Dermis blood vessel endothelial cell (primary cell): ENCODE data around the gene RAB40C. TPM values are rescaled to one million over a fixed set of nuclear protein-coding genes. Genes with fewer than 3 reads are reported as not detected.
A peak's percentile ranks its signal among the peaks of the same experiment; 100 is the strongest.
"Not testable (repeated sequence)": the region's sequence is repeated elsewhere in the genome, so short reads cannot be mapped to it uniquely, and the experiment has no call there.

Experiments
- DNase-seq: peaks from one replicate; pipeline ENCODE4 v3.0.0; 2010
- total RNA-seq: library from RNA; depleted of rRNA; stranded (reverse); fragments of >200 nt; gene quantifications from 2 replicates; pipeline ENCODE4 v1.2.3, GENCODE V29; 2014

RAB40C gene
- total RNA-seq, 1 donor from 2014 or later, result 13.3 TPM

- DNase-seq, result no peak
Measured at GRCh38 chr16:591231-591630, 1.4 kb downstream of the RAB40C start.

- DNase-seq, result no peak
Measured at GRCh38 chr16:591892-592517, 2.1 kb downstream of the RAB40C start.

GRCh38 chr16:592518-593306 is 2.8 kb downstream of the RAB40C start:
- DNase-seq, result no peak

DNA sequence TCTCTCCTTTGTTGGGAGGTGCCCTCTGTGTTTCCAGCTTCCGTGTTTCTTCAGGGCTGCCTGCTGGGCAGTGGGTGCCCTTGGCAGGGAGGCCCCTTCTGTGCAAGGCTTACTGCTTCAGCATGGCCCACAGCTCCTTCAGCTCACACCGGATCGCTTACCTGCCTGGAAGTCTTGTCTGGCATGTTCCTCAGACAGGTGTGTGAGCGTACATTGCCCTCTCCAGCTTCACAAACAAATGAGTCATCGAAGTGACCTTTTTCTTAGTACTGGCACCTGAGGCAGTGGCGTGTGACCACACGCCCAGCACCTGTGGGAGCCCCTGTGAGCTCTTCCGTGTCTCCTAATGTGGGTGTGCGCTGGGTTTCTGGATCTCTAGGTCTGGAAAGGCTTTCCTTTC is 3.5 kb downstream of the RAB40C start:
- DNase-seq, result no peak

DNA sequence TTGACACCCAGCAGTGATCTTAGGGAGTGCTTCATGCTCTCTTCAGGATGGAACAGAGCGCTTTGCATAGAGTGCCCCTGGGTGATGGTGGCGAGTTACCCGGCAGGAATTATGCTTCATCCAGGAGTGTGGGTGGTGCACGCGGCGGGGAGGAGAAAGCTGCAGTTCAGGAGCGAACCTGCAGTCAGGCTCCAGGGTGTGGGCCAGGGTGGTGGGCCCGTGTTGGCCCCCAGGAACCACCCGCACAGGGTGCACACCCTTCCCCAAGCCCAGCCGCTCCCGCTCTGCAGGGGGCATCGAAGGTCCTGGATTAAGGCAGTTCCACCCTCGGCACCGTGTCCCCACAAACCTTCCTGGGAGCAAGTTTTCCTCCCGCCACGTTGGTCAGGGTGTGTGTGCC is 3.9 kb downstream of the RAB40C start:
- DNase-seq, result no peak

- DNase-seq, result no peak
Measured at GRCh38 chr16:595094-595528, 5.2 kb downstream of the RAB40C start.

DNA sequence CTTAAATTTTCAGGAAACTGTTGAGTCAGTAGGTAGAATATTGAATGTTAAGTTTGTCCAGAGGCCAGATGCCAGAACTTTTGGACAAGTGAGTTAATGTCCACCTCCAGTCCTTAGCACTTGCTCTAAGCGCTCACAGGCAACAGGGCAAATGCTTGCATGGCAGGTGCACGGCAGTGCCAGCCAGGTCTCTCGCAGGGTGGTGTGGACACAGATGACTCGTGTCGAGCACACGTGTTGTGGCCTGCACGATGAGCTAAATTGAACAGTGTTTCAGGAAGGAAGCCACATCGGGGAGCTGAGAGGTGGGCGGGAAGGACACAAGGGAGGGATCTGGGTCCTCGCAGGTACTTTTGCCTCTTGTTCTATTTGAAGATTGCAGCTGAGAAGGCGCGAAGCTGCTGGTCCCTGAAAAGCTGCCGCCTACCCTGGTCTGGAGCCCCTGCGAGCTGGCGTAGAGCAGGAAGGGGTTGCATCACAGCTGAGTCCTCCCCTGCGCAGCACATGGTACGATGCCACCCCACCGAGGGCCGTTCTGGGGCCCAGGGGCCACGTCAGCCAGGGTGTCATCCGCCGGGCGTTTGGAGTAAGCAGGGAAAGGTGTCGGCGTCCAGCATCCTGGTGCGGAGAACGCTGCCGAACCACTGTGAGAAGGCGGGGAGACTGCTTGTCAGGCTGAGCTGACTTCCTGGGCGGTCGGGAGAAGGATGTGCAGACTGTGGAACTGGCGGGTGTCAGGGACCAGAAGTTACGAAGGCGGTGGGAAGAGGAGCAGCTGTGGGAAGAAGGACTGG is 6.3 kb downstream of the RAB40C start:
- no peak for DNase-seq

- DNase-seq, result no peak
Measured at GRCh38 chr16:596736-597060, 6.8 kb downstream of the RAB40C start.

DNA sequence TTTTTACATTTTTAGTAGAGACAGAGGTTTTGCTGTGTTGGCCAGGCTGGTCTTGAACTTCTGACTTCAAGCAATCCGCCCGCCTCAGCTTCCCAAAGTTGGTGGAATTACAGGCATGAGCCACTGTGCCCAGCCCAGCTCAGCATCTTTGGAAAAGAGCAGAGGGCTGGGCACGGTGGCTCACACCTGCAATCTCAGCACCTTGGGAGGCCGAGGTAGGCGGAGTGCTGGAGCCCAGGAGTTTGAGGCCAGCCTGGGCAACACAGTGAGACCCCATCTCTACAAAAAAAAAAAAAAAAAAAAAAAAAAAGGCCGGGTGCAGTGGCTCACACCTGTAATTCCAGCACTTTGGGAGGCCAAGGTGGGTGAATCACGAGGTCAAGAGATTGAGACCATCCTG is 7.8 kb downstream of the RAB40C start:
- DNase-seq, result not testable (repeated sequence)

GRCh38 chr16:598823-599739 is 9.2 kb downstream of the RAB40C start:
- DNase-seq, result no peak

- DNase-seq, result peak; percentile 38
Measured at GRCh38 chr16:600781-601180, 10.9 kb downstream of the RAB40C start.

DNA sequence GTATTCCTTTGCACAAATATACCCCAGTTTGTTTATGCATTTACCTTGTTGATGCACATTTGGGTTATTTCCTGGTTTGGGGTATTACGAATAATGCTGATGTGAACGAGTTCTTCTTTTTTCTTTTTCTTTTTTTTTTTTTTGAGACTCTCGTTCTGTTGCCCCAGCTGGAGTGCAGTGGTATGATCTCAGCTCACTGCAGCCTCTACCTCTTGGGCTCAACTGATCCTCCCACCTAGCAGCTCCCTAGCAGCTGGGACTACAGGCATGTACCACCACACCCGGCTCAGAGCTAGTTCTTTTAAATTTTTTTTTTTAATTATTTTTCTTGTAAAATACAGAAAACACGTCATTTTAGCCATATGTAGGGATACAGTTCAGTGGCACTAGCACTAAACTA is 14.1 kb downstream of the RAB40C start:
- no peak for DNase-seq

DNA sequence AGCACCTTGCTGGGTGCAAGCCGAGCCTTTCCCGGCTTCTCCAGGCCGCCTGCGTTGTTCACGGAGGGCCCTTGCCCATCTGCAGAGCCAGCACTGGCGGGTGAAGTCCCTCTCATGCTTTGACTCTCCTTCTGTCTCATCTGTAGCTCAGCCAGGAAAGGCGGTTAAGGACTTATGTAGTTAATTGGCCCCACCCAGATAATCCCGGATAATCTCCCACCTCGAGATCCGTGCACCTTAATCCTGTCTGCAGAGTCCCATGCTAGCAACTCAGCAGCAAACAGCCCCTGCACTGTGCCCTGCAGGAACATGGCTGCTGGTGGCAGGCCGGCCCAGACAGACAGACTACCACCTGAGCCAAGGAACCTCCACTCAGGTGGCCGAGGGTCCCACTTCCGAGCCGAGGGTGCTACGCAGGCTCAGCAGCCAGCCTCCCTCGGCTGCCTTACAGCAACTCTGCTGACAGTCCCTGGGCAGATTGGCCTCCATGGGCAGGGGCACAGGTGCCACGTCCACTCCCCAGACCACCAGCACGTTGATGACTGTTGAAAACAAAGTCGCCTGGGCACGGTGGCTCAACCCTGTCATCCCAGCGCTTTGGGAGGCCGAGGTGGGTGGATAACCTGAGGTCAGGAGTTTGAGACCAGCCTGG is 16.9 kb downstream of the RAB40C start:
- DNase-seq, result no peak

- DNase-seq, result no peak
Measured at GRCh38 chr16:608019-608418, 18.2 kb downstream of the RAB40C start.

- no peak for DNase-seq
Measured at GRCh38 chr16:609316-609715, 19.4 kb downstream of the RAB40C start.

- no peak for DNase-seq
Measured at GRCh38 chr16:609984-610383, 20.1 kb downstream of the RAB40C start.

DNA sequence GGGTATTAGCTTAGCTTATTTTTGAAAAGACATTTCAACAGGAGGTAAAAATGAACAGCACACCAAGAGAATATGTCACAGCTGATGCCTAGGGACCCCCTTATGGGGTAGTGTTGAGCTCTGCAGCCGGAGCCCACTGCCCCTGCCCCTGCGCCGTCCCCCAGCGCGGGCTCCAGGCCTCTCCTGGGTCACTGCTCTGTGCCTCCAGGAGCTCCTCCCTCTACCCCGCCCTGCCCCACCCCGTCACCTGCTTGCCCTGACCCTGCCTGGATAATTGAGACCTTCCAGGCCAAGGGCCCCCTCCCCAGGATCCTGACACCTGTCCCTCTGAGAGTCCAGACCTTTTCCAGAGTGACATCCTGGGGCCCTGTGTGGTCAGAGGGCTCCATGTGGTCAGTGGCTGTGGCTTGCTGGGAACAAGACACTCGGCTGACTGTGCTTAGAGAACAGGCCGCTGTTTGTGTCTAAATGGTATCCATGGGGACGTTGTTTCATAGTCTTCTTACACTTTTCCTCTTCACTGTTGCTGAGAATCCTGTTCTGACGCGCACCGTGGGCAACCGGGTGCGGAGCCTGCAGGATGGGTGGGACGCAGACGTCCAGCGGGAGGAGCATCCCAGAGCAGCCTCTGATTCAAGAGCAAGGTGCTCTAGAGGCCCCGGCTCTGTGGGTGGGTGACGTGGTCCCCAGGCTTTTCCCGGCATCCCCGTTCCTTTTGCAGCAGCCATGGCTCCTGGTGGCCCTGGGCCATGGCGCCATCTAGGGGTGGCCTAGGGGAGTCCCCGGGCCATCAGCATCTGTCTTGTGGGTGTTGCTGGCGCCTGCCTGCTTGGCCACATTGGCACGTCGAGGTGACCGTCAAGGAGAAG is 20.9 kb downstream of the RAB40C start:
- peak; percentile 60 for DNase-seq

DNA sequence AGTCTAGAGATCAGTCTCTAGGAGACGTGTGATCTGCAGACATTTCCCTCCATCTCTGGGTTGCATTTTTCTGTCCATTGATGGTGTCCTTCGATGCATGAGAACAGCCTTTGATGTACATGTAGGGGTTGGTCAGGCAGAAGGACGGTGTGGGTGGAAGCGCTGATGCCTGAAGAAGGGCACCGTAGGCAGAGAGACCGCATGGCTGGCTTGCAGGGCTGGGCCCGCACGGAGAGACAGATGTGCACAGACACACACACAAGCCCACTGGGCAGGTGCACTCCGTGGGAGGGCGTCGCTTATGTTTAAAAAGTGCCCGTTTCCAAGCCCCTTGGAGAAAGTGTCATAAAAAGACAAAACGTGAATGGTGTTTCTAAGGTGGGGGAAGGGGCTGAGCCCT is 25.3 kb downstream of the RAB40C start:
- DNase-seq, result no peak

GRCh38 chr16:616733-617586 is 27.1 kb downstream of the RAB40C start:
- DNase-seq, result no peak

- DNase-seq, result no peak
Measured at GRCh38 chr16:617855-618254, 28.0 kb downstream of the RAB40C start.
